GM19395 (cell line): ENCODE measurements around the gene CSTF1.
"Not testable (repeated sequence)": the region's sequence is repeated elsewhere in the genome, so short reads cannot be mapped to it uniquely, and the experiment has no call there.

Source experiments
- ATAC-seq: cut with Tn5 transposase; IDR thresholded peaks from one replicate; pipeline ENCODE4 v1.9.1; 2021; ENCODE audit warnings: mild to moderate bottlenecking, moderate library complexity; ENCODE audit not compliant: unreplicated experiment

The CSTF1 gene

GRCh38 chr20:56368351-56369134 lies 23.9 kb upstream of the CSTF1 start:
- ATAC-seq = no peak

- no peak for ATAC-seq
These were observed 23.3 kb upstream of the CSTF1 start for GRCh38 chr20:56369179-56369578.

GRCh38 chr20:56371977-56372376 lies 20.5 kb upstream of the CSTF1 start:
- ATAC-seq = no peak

- ATAC-seq = no peak
These were observed 19.6 kb upstream of the CSTF1 start for GRCh38 chr20:56372850-56373249.

- ATAC-seq = no peak
These were observed 18.5 kb upstream of the CSTF1 start for GRCh38 chr20:56373942-56374341.

GRCh38 chr20:56376331-56376730 lies 16.1 kb upstream of the CSTF1 start:
- ATAC-seq = no peak

GRCh38 chr20:56378386-56378785 lies 14.1 kb upstream of the CSTF1 start:
- no peak for ATAC-seq

GRCh38 chr20:56380375-56380774 lies 12.1 kb upstream of the CSTF1 start:
- no peak for ATAC-seq

- peak; percentile 61 for ATAC-seq
These were observed 10.9 kb upstream of the CSTF1 start for GRCh38 chr20:56381501-56381900.

GRCh38 chr20:56382696-56383095 lies 9.7 kb upstream of the CSTF1 start:
- no peak for ATAC-seq

- no peak for ATAC-seq
These were observed 9.1 kb upstream of the CSTF1 start for GRCh38 chr20:56383334-56383733.

GRCh38 chr20:56385130-56385529 lies 7.3 kb upstream of the CSTF1 start:
- no peak for ATAC-seq

- ATAC-seq = no peak
These were observed 6.2 kb upstream of the CSTF1 start for GRCh38 chr20:56386219-56386618.

- no peak for ATAC-seq
These were observed 3.6 kb upstream of the CSTF1 start for GRCh38 chr20:56388882-56389281.

- no peak for ATAC-seq
These were observed 2.6 kb upstream of the CSTF1 start for GRCh38 chr20:56389807-56390206.

GRCh38 chr20:56390396-56390795 lies 2.0 kb upstream of the CSTF1 start:
- ATAC-seq = not testable (repeated sequence)

- no peak for ATAC-seq
These were observed 1.4 kb upstream of the CSTF1 start for GRCh38 chr20:56391037-56391436.

GRCh38 chr20:56391596-56392131 lies 781 bp upstream of the CSTF1 start:
- peak; percentile 46 for ATAC-seq

GRCh38 chr20:56392881-56393482 lies 537 bp downstream of the CSTF1 start:
- no peak for ATAC-seq

- no peak for ATAC-seq
These were observed 1.2 kb downstream of the CSTF1 start for GRCh38 chr20:56393653-56394052.

- no peak for ATAC-seq
These were observed 2.7 kb downstream of the CSTF1 start for GRCh38 chr20:56395166-56395565.

- peak; percentile 85 for ATAC-seq
These were observed 7.7 kb downstream of the CSTF1 start for GRCh38 chr20:56400001-56400640.
